Measurements from ENCODE around the gene RSPO3.

GRCh38 chr6:127110712-127111111 is 7.8 kb upstream of the RSPO3 start:
- TF ChIP-seq RAD21 (IDR thresholded peaks at IDR 0.05; ENCODE audit: low read length) (no peak), POLR2A (IDR thresholded peaks at IDR 0.05; ENCODE audit: low read depth, low read length) (no peak), CTCF (conservative IDR thresholded peaks at IDR 0.05; ENCODE audit: low read depth, low read length) (no peak), CEBPB (IDR thresholded peaks at IDR 0.05; ENCODE audit: low read depth, low read length) (no peak), BHLHE40 (IDR thresholded peaks at IDR 0.05; ENCODE audit: low read depth, low read length) (no peak), RFX5 (IDR thresholded peaks at IDR 0.05; ENCODE audit: low read depth, low read length) (no peak), USF2 (IDR thresholded peaks at IDR 0.05; ENCODE audit: low read depth, low read length) (no peak), ELK1 (IDR thresholded peaks at IDR 0.05; ENCODE audit: borderline replicate concordance, low read depth, low read length) (no peak), MAFK (IDR thresholded peaks at IDR 0.05; ENCODE audit: low read depth, low read length) (no peak), SMC3 (IDR thresholded peaks at IDR 0.05; ENCODE audit: low read depth, low read length) (no peak)

Data from IMR-90 (cell line).